GM18498 (cell line): ENCODE data around the gene ADCY4.

Experiments used
- ATAC-seq: cut with Tn5 transposase; IDR thresholded peaks from one replicate; pipeline ENCODE4 v1.9.1; 2021; ENCODE audit warnings: mild to moderate bottlenecking, moderate library complexity; ENCODE audit not compliant: unreplicated experiment

ADCY4 gene

GRCh38 chr14:24279301-24280186 lies 55.3 kb downstream of the ADCY4 start:
- ATAC-seq = peak; percentile 66

- no peak for ATAC-seq
Measured at GRCh38 chr14:24278424-24278823, 56.4 kb downstream of the ADCY4 start.

- ATAC-seq = no peak
Measured at GRCh38 chr14:24277606-24278321, 57.1 kb downstream of the ADCY4 start.

- no peak for ATAC-seq
Measured at GRCh38 chr14:24277071-24277470, 57.8 kb downstream of the ADCY4 start.

- peak; percentile 40 for ATAC-seq
Measured at GRCh38 chr14:24274101-24274543, 60.7 kb downstream of the ADCY4 start.

- no peak for ATAC-seq
Measured at GRCh38 chr14:24273422-24273998, 61.4 kb downstream of the ADCY4 start.

- ATAC-seq = no peak
Measured at GRCh38 chr14:24272467-24272866, 62.4 kb downstream of the ADCY4 start.

- no peak for ATAC-seq
Measured at GRCh38 chr14:24271834-24272263, 63.0 kb downstream of the ADCY4 start.

GRCh38 chr14:24271134-24271833 lies 63.6 kb downstream of the ADCY4 start, which contains the start of gene RABGGTA:
RABGGTA (minus strand) TSS chr14:24271597; CDS start chr14:24271115, 482 bp downstream.
- peak; percentile 90 for ATAC-seq

- no peak for ATAC-seq
Measured at GRCh38 chr14:24270537-24271133, 64.2 kb downstream of the ADCY4 start.

GRCh38 chr14:24269910-24270536 lies 64.8 kb downstream of the ADCY4 start:
- ATAC-seq = no peak

GRCh38 chr14:24269368-24269767 lies 65.5 kb downstream of the ADCY4 start:
- no peak for ATAC-seq
